H1 (cell line): ENCODE data around the gene DDX49. TPM values are rescaled to one million over a fixed set of nuclear protein-coding genes. Genes with fewer than 3 reads are reported as not detected.

Experiments
- NRF1 ChIP-seq: IDR thresholded peaks from 2 replicates; pipeline ENCODE4 v1.6.1; 2011; ENCODE audit warnings: mild to moderate bottlenecking, low read depth, low read length, improper control_type of control experiment
- POLR2AphosphoS5 ChIP-seq: IDR thresholded peaks from 2 replicates; pipeline ENCODE4 v1.6.1; 2011; ENCODE audit warnings: low read depth, low read length
- polyA plus RNA-seq, 7 experiments: library from polyadenylated mRNA; depleted of rRNA in 3 of 7; stranded (reverse) in 5 of 7; unstranded in 2 of 7; fragments of >200 nt in 5 of 7; fragments of 200-250 nt in 2 of 7; gene quantifications; 1 replicate in 5 of 7; 2 replicates in 1 of 7; 4 replicates in 1 of 7; pipeline versions ENCODE4 v1.2.1 to v1.2.3, GENCODE V29; 2011 to 2013; ENCODE audit warnings: missing spikeins in 2 of 7, mixed read lengths in 2 of 7
- total RNA-seq: library from RNA; stranded (reverse); fragmentation: NEBNext Ultra II Directional; extraction: Animal tissue kit (Norgen Biotek cat#: 25700); gene quantifications from 2 replicates; pipeline ENCODE4 v1.2.1, GENCODE V29; 2021
- TF ChIP-seq, protein P1 (sequence below): fragments of 300-600 bp; sonication (generic); IDR thresholded peaks from 2 replicates; pipeline ENCODE4 v1.7.1; 2012; ENCODE audit warnings: low read length, moderate library complexity, mild to moderate bottlenecking, inconsistent platforms; ENCODE audit not compliant: insufficient replicate concordance
- TF ChIP-seq, protein P2 (sequence below): IDR thresholded peaks from 2 replicates; pipeline ENCODE4 v1.6.1; 2012; ENCODE audit warnings: inconsistent platforms

The DDX49 gene
- total and polyA plus RNA-seq, 2 of the 8 experiments (the other 6 are each of a cell fraction or from before 2014, with no cell fraction given) = 41.3 to 46.5 TPM

DNA sequence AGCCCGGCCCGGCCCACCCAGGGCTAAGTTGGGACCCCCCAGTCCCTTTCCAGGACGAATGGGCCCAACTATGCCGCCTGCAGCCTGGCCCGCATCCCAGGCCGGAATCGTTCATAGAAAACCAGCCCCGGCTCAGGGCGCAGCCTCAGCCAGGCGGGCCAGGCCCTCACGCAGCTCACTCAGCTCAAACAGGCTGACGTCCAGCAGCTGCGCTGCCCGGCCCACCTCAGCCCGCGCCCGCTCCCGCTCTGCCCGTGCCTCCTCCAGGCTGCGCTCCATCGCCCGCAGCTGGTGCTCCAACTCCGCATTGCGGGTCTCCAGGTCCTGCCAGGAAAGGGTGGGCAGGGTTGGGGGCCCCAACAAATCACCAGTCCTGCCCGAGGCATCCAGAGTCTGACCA is 9.8 kb downstream of the DDX49 start (continued):
- TF ChIP-seq, protein P1, sequence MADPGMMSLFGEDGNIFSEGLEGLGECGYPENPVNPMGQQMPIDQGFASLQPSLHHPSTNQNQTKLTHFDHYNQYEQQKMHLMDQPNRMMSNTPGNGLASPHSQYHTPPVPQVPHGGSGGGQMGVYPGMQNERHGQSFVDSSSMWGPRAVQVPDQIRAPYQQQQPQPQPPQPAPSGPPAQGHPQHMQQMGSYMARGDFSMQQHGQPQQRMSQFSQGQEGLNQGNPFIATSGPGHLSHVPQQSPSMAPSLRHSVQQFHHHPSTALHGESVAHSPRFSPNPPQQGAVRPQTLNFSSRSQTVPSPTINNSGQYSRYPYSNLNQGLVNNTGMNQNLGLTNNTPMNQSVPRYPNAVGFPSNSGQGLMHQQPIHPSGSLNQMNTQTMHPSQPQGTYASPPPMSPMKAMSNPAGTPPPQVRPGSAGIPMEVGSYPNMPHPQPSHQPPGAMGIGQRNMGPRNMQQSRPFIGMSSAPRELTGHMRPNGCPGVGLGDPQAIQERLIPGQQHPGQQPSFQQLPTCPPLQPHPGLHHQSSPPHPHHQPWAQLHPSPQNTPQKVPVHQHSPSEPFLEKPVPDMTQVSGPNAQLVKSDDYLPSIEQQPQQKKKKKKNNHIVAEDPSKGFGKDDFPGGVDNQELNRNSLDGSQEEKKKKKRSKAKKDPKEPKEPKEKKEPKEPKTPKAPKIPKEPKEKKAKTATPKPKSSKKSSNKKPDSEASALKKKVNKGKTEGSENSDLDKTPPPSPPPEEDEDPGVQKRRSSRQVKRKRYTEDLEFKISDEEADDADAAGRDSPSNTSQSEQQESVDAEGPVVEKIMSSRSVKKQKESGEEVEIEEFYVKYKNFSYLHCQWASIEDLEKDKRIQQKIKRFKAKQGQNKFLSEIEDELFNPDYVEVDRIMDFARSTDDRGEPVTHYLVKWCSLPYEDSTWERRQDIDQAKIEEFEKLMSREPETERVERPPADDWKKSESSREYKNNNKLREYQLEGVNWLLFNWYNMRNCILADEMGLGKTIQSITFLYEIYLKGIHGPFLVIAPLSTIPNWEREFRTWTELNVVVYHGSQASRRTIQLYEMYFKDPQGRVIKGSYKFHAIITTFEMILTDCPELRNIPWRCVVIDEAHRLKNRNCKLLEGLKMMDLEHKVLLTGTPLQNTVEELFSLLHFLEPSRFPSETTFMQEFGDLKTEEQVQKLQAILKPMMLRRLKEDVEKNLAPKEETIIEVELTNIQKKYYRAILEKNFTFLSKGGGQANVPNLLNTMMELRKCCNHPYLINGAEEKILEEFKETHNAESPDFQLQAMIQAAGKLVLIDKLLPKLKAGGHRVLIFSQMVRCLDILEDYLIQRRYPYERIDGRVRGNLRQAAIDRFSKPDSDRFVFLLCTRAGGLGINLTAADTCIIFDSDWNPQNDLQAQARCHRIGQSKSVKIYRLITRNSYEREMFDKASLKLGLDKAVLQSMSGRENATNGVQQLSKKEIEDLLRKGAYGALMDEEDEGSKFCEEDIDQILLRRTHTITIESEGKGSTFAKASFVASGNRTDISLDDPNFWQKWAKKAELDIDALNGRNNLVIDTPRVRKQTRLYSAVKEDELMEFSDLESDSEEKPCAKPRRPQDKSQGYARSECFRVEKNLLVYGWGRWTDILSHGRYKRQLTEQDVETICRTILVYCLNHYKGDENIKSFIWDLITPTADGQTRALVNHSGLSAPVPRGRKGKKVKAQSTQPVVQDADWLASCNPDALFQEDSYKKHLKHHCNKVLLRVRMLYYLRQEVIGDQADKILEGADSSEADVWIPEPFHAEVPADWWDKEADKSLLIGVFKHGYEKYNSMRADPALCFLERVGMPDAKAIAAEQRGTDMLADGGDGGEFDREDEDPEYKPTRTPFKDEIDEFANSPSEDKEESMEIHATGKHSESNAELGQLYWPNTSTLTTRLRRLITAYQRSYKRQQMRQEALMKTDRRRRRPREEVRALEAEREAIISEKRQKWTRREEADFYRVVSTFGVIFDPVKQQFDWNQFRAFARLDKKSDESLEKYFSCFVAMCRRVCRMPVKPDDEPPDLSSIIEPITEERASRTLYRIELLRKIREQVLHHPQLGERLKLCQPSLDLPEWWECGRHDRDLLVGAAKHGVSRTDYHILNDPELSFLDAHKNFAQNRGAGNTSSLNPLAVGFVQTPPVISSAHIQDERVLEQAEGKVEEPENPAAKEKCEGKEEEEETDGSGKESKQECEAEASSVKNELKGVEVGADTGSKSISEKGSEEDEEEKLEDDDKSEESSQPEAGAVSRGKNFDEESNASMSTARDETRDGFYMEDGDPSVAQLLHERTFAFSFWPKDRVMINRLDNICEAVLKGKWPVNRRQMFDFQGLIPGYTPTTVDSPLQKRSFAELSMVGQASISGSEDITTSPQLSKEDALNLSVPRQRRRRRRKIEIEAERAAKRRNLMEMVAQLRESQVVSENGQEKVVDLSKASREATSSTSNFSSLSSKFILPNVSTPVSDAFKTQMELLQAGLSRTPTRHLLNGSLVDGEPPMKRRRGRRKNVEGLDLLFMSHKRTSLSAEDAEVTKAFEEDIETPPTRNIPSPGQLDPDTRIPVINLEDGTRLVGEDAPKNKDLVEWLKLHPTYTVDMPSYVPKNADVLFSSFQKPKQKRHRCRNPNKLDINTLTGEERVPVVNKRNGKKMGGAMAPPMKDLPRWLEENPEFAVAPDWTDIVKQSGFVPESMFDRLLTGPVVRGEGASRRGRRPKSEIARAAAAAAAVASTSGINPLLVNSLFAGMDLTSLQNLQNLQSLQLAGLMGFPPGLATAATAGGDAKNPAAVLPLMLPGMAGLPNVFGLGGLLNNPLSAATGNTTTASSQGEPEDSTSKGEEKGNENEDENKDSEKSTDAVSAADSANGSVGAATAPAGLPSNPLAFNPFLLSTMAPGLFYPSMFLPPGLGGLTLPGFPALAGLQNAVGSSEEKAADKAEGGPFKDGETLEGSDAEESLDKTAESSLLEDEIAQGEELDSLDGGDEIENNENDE = no peak
- TF ChIP-seq, protein P2, sequence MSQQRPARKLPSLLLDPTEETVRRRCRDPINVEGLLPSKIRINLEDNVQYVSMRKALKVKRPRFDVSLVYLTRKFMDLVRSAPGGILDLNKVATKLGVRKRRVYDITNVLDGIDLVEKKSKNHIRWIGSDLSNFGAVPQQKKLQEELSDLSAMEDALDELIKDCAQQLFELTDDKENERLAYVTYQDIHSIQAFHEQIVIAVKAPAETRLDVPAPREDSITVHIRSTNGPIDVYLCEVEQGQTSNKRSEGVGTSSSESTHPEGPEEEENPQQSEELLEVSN = no peak
- no peak for TF ChIP-seq POLR2AphosphoS5
- TF ChIP-seq NRF1 = no peak
